K562 (cell line): ENCODE results near the gene AP3S2. TPM values are rescaled to one million over a fixed set of nuclear protein-coding genes. Genes with fewer than 3 reads are reported as not detected.

Experiments
- CLOCK ChIP-seq: fragments of 250-450 bp; sonication (Bioruptor Pico); IDR thresholded peaks from 2 replicates; pipeline ENCODE4 v1.4.0; 2020; ENCODE audit warnings: mild to moderate bottlenecking, moderate library complexity, borderline replicate concordance
- DEAF1 ChIP-seq: fragments of 450-650 bp; formaldehyde crosslinking; IDR thresholded peaks from 2 replicates; pipeline ENCODE4 v1.4.0; 2020; ENCODE audit warnings: mild to moderate bottlenecking, moderate library complexity
- FOS ChIP-seq: IDR thresholded peaks from 3 replicates; pipeline ENCODE4 v1.6.1; 2011; ENCODE audit not compliant: insufficient read length; ENCODE audit errors: extremely low read depth
- HBP1 ChIP-seq: fragments of 450-650 bp; formaldehyde crosslinking; IDR thresholded peaks from 2 replicates; pipeline ENCODE4 v1.4.0; 2022; ENCODE audit warnings: missing genetic modification characterization
- HCFC1 ChIP-seq: IDR thresholded peaks from 2 replicates; pipeline ENCODE4 v1.6.1; 2012; ENCODE audit warnings: low read depth, low read length, improper control_type of control experiment
- HMG20B ChIP-seq: fragments of 250-450 bp; sonication (Bioruptor Pico); IDR thresholded peaks from 2 replicates; pipeline ENCODE4 v1.5.0; 2021; ENCODE audit warnings: mild to moderate bottlenecking
- HNRNPL ChIP-seq: fragments of 200-400 bp; formaldehyde crosslinking; IDR thresholded peaks from 2 replicates; pipeline ENCODE4 v1.6.1; 2017; ENCODE audit warnings: low read depth, mild to moderate bottlenecking, low read length
- MYNN ChIP-seq, 2 experiments: sonication (generic); formaldehyde crosslinking in 1 of 2; IDR thresholded peaks; 2 replicates each; pipeline versions ENCODE4 v1.5.0 to v1.6.1; 2016 to 2020; ENCODE audit warnings: antibody characterized with exemption in 1 of 2, missing genetic modification reagents in 1 of 2
- NFATC3 ChIP-seq: fragments of 450-650 bp; IDR thresholded peaks from 2 replicates; pipeline ENCODE4 v1.6.1; 2017; ENCODE audit warnings: mild to moderate bottlenecking
- POLR2AphosphoS2 ChIP-seq: IDR thresholded peaks from 2 replicates; pipeline ENCODE4 v1.6.1; 2012; ENCODE audit warnings: low read length, improper control_type of control experiment
- SNRNP70 ChIP-seq: fragments of 200-400 bp; formaldehyde crosslinking; optimal IDR thresholded peaks from 2 replicates; pipeline ENCODE3; 2017; ENCODE audit warnings: low read depth, low read length
- SREBF1 ChIP-seq: fragments of 150-350 bp; IDR thresholded peaks from 2 replicates; pipeline ENCODE4 v1.6.1; 2014; ENCODE audit warnings: antibody characterized with exemption, low read depth, low read length, borderline replicate concordance
- TEAD1 ChIP-seq, 2 experiments: fragments of 450-650 bp in 1 of 2; sonication (generic) in 1 of 2; formaldehyde crosslinking; IDR thresholded peaks; 2 replicates each; pipeline versions ENCODE4 v1.4.0 to v1.8.0; 2020 to 2022; ENCODE audit warnings: mild to moderate bottlenecking in 2 of 2, missing genetic modification reagents in 1 of 2
- ZBTB2 ChIP-seq: fragments of 450-650 bp; IDR thresholded peaks from 2 replicates; pipeline ENCODE4 v1.6.1; 2016; ENCODE audit warnings: antibody characterized with exemption
- ZFP30 ChIP-seq: fragments of 250-450 bp; sonication (Bioruptor Pico); IDR thresholded peaks from 2 replicates; pipeline ENCODE4 v1.8.0; 2022; ENCODE audit warnings: moderate library complexity, mild to moderate bottlenecking, inconsistent platforms, borderline replicate concordance
- ZKSCAN1 ChIP-seq: fragments of 150-350 bp; IDR thresholded peaks from 2 replicates; pipeline ENCODE4 v1.6.1; 2016; ENCODE audit warnings: low read depth, low read length
- ZNF280A ChIP-seq: fragments of 450-650 bp; IDR thresholded peaks from 2 replicates; pipeline ENCODE4 v1.6.1; 2018; ENCODE audit warnings: mild to moderate bottlenecking, low read depth; ENCODE audit not compliant: partially characterized antibody
- polyA plus RNA-seq, 8 experiments: library from polyadenylated mRNA; depleted of rRNA in 4 of 8; stranded (reverse) in 5 of 8; unstranded in 3 of 8; fragments of >200 nt; fragmentation: Nextera tagmentation in 2 of 8; fragmentation: Illumina TruSeq in 1 of 8; extraction: Ambion mirVana in 2 of 8; extraction: Trizol in 1 of 8; gene quantifications; 2 replicates each; pipeline versions ENCODE4 v1.2.1 to v1.2.3, GENCODE V29; 2011 to 2014; ENCODE audit warnings: inconsistent platforms in 1 of 8, missing spikeins in 1 of 8
- total RNA-seq, 7 experiments: library from RNA; depleted of rRNA in 6 of 7; stranded (reverse); fragments of >200 nt in 6 of 7; fragmentation: Illumina TruSeq in 2 of 7; extraction: Trizol in 2 of 7; gene quantifications; 2 replicates each; pipeline versions ENCODE4 v1.2.1 to v1.2.3, GENCODE V29; 2011 to 2021; ENCODE audit warnings: low replicate concordance in 1 of 7

The AP3S2 gene
- total and polyA plus RNA-seq, 9 of the 15 experiments (the other 6 are each of a cell fraction or from before 2014, with no cell fraction given) = 16.4 to 54.1 (median 37.4) TPM

- TF ChIP-seq ZKSCAN1 (no peak), NFATC3 (no peak), ZFP30 (no peak; the same call in 1 of the 2 replicates), ZBTB2 (no peak; the same call in 1 of the 2 replicates), TEAD1 (CRISPR knock-in tag; IDR thresholded peaks at IDR 0.05) (peak in 1 of 2 experiments; percentile 99; a peak in 2 of 4 replicates), ZNF280A (no peak), FOS (no peak), SREBF1 (no peak), HMG20B (no peak), HNRNPL (no peak), DEAF1 (CRISPR knock-in tag) (peak; percentile 63; the same call in 1 of the 2 replicates), MYNN (IDR thresholded peaks at IDR 0.05) (no peak), MYNN (CRISPR knock-in tag; IDR thresholded peaks at IDR 0.05) (no peak), CLOCK (CRISPR knock-in tag) (peak; percentile 94; the same call in 1 of the 2 replicates), SNRNP70 (no peak), HCFC1 (no peak), POLR2AphosphoS2 (no peak), HBP1 (CRISPR knock-in tag) (peak; percentile 94)
These were observed 111.7 kb downstream of the AP3S2 start (continued) for GRCh38 chr15:89781891-89782618.
